GM21526 (cell line): ENCODE measurements around the gene GTPBP1.

Source experiments
- ATAC-seq: cut with Tn5 transposase; IDR thresholded peaks from one replicate; pipeline ENCODE4 v1.9.1; 2021; ENCODE audit warnings: moderate library complexity; ENCODE audit not compliant: unreplicated experiment, low FRiP score

The GTPBP1 gene

DNA sequence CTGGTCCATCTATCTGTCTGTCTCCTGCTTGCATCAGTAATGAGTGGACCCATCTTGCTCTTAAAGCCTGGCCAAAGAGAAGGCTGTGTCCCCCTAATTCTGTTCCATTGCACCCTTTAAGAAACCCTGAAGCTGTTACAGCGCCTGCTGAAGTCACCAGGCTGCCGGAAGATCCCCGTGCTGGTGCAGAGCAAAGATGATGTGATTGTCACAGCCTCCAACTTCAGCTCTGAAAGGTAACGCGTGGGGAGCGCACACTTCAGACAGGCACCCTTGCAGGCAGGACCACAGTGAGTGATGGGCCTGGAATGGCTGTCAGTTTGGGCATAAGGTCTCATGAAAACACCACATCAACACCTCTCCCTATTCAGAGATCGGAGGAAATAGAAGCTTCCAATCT is 18.4 kb downstream of the GTPBP1 start:
- no peak for ATAC-seq

DNA sequence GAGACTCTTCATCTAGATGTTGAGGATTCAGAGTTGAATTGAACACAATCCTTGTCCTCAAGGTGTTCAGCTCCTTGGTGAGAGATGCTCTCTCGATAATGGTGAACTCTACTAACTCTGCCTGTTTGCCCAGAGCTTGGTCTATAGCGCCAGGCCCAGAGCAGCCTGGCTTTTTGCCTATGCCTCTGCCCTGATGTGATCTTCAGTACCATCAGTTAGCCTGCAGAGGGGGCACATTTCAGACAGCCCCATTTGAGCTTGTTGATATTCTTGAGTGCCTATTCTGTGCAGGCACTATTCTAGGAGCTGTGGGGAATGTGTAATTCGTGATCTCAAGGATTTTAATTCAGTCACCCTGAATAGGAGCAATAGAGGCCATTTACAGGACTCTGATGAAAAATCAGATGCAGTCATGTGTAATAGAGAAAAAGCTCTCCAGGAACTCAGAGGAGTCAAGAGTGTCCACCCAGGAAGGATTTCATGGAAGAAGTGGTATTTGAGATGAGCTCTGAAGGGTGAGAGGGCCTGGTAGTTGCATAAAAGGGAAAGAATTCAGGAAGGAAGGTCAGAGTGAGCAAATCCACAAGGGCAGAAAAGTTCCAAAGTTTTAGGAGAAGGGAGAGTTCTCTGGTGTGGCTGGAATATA is 19.3 kb downstream of the GTPBP1 start:
- no peak for ATAC-seq

DNA sequence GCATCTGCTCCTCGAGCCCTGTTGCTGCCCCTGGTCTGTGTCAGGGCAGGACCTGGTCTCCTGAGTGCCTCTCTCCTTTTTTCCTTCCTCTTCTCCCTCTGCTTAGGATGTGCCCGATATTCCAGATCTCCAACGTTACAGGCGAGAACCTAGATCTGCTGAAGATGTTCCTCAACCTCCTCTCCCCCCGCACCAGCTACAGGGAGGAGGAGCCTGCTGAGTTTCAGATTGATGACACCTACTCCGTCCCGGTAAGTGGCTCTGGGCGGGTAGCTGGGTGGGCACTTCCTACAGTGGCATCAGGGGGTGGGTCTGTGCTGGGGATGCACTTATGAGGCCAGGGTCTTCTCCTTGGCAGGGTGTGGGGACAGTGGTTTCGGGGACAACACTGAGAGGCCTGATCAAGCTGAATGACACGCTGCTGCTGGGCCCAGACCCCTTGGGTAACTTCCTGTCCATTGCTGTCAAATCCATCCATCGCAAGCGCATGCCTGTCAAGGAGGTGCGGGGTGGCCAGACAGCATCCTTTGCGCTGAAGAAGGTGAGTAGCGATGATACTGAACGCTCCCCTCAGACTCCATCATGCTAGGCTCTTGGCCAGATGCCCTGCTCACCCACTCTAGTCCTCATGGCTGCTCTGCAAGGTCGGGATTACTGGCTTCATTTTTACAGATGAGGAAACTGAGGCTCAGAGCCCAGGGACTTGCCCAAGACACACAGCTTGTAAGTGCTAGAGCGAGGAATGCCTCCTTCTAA is 20.3 kb downstream of the GTPBP1 start:
- ATAC-seq: no peak

DNA sequence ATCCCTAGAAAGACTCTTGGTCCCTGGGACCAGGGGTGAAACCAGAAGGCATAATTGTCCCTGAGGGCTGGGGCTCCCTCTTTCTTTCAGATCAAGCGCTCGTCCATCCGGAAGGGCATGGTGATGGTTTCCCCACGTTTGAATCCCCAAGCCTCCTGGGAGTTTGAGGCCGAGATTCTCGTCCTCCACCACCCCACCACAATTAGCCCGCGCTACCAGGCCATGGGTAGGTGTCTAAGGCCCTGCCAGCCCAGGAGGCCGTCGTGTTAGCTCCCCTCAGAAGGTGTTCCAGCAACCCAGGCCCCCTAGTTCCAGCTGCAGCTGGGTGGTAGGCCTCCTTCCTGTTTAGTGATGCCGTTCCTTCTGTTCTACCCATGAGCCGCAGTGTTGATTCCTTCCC is 21.4 kb downstream of the GTPBP1 start:
- ATAC-seq: no peak

DNA sequence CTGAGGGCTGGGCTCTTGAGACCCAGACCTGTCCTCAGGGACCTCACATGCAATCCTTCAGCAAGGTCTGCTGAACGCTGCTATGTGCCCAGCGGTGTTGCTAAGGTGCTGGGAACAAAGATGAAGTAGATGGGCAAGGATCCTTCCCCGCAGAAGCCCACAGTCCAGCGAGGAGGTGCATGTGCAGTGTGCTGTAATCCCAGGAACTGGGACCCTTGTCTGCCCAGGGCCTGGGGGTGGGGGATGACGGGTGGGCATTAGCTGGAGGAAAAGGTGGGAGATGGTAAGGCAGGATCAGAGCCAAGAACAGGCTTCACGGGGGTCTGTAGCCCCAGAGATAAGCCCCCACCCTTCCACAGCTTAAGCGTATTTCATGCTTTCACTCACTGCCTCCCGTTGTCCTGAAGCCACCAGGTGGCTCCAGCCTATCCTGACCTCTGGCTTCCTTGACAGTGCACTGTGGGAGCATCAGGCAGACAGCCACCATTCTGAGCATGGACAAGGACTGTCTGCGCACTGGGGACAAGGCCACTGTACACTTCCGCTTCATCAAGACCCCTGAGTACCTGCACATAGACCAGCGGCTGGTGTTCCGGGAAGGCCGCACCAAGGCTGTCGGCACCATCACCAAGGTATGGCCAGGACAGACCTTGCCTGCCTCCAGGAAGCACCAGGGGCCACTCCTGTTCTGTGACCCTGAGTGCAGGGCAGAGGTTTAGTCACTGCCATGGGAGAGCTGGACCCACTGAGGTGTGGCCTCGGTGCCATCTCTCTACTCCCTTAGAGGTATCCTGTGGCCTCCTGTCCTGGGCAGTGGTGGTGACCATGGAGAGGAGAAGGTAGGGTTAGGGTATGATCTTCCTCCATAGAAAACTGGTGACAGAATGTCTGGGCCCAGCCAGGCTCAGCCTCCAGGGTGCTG is 22.0 kb downstream of the GTPBP1 start:
- no peak for ATAC-seq

DNA sequence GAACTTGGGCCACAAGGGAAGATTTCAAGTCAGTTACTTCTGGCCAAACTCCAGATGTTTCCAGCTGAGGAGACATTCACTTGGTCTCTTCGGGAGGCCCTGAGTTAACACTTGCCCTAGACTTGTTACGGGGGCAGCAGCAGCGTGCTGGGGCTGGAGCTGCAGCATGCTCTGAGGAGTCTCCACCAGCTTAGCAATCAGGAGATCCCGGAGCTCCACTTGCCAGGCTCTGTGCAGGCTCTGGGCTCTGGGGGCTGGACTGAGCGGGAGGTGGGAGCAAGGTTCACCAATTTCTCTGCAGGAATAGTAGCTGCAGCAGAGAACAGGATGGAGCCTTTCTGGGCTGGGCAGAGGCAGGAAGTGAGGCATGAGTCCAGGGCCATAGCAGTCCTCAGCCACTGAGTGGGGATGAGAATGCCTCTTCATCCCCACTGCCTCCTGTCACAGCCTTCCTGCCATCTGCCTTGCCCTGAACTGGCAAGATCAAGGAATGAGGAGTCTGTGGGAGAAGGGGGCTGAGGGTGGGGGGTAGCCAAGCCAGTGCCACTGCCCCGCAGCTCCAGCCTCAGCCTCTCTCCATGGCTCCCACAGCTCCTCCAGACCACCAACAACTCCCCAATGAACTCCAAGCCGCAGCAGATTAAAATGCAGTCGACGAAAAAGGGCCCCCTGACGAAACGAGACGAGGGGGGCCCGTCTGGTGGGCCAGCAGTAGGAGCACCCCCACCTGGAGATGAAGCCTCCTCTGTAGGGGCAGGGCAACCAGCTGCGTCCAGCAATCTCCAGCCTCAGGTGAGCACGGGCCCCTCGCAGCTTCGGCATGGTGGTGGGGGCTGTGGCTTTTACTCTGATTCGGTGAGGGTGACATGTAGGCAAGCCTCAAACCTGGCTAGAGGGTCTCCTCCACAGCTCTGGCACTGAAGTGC is 23.4 kb downstream of the GTPBP1 start:
- ATAC-seq: no peak

DNA sequence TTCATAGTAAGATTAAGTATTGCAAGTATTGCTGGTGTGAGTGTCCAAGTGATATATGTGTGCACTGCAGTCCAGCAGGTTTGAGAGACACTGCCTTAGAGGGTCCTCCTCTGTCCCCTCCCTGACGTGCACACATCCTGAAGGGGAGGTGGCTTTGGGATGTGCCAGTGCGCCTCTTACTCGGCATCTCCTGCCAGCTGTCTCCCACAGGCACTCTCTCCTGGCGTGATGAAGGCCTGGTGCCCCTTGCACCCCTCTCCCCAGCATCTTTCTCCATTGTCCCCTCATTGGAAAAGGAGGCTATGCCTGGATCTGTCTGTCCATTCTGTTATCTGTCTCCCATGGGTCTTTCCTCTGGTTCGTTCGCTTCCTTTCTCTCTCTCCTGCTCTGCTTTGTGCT is 24.2 kb downstream of the GTPBP1 start:
- no peak for ATAC-seq

DNA sequence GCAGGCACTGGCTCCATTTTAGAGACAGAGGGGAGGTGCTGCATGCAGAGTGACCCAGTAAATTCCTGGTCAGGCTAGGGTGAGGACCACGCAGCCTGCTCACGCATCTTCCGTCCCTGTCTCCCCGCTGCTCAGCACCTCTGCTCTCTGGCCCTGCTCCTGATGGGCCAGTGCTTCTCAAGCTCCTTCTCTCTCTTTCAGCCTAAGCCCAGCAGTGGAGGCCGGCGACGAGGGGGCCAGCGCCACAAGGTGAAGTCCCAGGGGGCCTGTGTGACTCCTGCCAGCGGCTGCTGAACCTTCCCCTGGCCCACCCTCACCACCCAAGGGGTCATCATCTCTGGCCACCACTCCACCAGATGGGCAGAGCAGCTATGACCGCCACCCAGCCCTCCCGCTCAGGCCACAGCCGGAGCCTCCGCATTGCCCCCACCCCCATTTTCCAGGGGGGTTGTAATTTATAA is 24.7 kb downstream of the GTPBP1 start:
- no peak for ATAC-seq

DNA sequence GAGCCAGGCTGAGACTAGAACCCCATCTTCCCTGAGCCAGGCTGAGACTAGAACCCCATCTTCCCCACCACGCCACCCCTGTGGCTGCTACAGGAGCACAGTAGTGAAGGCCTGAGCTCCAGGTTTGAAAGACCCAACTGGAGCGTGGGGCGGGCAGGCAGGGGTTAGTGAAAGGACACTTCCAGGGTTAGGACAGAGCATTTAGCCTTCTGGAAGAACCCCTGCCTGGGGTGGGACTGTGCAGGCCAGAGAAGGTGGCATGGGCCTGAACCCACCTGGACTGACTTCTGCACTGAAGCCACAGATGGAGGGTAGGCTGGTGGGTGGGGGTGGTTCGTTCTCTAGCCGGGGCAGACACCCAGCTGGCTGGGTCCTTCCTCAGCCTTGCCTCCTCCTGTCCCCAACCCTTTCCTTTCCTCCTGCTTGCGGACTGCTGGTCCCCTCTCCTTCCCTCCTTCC is 26.0 kb downstream of the GTPBP1 start:
- no peak for ATAC-seq

DNA sequence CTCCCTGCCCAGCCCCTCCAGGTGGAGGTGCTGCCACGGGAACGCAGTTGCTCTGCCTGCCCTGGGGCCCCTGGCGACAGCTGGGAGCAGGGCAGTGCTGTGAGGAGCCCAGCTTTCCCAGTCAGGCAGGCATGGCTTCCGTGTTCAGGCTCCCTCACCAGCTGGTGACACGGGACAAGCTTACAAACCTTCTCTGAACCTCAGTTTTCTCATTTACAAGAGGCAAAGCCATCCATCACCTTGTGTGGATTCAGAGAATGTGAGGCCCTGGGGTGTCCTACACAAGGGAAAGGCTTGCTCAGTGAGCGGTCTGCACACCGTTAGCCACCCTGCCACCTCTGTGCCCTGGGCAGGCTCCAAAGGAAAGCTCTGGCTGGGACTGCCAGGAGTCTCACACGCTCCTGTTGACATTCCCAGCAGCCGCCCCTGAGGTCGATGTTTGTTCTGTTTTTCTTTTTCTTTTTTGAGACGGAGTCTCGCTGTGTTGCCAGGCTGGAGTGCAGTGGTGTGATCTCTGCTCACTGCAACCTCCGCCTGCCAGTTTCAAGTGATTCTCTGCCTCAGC is 26.6 kb downstream of the GTPBP1 start:
- no peak for ATAC-seq

DNA sequence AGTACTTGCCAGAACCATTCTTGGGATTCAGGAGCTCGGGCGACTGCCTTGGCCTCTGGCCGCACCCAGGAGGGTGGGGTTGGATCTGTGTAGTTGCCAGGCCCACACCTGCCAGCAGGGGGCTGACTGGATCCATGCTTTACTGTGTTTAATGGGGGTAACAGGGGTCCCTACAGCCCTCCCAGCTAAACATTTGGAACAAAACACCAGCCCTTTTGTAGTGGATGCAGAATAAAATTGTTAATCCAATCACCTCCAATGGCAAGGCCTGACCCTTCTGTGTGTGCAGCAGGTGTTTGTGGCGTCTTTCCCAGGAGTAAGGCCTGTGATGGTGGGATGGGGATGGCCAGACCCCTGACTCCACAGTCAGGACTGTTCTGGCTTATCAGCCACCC is 27.6 kb downstream of the GTPBP1 start:
- no peak for ATAC-seq

DNA sequence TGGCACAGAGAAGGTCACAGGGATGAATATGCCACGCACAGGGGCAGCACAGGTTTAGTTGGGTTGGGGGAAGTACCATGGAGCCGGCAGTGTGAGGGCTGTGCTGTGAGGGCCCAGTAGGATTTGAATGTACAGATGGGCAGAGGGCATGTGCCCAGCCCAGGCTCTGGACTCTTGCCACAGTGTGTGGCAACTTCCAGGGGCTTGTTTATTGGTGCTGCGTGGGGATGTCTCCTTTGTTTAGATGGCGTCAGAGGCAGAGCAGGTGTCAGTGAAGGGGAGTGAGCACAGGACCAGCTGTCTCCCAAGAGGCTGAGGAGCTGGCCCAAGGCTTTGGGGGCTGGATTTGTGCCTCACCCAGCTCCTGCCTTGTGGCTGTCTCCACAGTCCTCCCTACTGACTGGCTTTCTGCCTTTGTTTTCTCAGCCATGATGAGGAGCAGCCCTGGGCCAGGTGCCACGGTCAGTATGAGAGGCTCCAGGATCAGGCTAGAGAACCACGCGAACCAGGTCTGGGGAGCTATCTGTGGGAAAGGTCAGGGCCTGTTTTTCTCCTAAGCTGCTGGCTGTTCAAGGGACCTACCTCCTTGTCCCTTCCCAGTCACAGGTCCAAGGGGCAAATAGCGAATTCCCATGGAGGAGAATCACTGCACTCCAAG is 28.1 kb downstream of the GTPBP1 start:
- ATAC-seq: no peak

DNA sequence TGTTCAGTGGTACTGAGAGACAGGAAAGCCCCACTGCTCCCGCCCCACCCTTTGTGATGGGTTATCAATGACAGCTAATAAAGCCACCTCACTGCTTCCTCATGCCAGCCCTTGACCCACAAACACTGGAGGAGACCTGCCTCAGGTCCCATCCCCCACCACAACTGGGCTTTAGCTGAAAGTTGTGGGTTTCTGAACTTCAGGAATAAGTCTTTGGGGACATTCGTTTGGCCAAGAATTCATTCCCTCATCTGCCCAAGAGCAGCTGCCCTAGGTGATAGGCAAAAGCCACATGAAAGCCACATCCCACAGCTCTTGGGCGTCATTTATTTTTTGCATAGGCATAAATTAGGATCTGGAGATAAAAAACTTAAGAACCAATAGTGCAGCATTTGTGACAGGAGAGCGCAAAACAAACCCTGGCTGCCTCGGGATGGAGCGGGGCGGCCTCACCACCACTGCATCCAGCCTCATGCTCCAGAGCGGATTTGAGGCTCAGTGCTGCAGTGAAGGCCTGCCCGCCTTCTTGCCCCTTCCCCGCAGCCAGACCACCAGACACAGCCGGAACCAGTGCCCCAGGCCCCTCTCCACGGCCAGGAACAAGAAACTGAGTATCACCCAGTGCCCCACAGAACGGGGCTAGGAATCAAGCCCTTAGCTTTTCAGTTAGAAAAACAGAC is 28.8 kb downstream of the GTPBP1 start:
- no peak for ATAC-seq

DNA sequence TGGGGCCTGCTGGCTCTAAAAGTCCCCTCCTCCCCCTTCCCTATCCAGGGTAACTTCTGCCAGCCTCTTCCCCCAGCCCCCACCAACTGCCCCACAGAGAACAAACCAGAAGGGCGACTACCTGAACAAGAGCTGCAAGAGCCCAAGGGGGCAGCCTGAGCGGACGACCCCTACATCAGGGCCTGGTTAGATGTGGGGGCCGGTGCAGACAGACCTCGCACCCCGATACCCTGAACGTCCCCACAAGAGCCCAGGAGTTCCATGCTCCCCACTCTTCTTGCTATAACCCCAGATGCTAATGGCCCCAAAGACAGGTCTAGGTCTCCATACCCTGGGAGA is 29.4 kb downstream of the GTPBP1 start:
- ATAC-seq: no peak

DNA sequence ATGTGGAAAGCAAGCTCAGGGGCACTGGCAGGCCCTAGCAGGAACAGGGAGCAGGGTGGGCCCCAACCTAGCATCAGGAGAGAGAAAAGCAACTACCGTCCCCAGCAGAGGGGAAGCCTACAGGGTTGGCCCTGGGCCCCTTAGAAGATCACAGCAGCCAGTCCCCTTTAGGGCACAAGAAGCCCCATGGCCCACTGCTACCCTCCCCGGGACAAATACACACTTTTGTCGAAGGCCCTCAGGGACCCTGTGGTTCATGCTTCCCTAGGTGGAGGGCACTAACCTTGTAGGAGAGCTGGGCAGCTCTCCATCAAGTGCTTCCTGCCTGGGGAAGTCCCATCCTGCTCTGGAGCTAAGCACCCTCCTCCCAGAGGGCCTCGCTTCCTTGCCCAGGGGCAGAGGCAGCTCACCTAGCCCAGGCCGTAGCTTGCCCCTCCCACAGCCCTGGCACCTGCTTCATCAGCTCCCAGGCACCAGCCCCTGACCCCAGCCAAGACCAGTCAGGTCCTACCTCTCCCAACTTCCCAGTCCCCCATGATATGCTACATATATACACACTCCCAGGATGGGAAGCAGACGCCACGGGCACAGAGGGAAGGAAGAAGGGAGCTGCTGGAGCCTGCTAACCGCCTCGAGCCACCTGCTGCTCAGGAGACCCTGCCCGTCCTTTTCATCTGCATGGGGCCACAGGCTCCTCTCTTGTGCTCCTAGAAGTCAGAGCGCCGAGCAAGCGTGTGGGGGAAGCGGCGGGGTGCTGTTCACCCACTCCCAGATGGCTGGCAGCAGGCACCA is 29.9 kb downstream of the GTPBP1 start:
- no peak for ATAC-seq

DNA sequence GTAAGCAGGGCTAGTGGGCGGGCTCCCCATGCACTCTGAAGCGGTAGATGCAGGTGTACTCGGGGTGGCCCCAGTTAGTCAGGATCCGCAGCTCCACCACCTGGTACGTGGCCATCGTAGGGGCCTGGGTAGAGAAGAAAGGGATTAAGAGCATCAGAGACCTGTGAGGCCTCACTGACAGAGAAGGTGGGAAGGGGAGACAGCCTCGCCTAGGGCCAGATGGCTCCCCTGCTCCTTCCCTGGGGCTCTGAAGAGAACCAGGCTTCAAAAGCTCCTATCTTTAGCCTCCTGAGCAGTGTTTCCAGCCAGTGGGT is 30.5 kb downstream of the GTPBP1 start:
- no peak for ATAC-seq

DNA sequence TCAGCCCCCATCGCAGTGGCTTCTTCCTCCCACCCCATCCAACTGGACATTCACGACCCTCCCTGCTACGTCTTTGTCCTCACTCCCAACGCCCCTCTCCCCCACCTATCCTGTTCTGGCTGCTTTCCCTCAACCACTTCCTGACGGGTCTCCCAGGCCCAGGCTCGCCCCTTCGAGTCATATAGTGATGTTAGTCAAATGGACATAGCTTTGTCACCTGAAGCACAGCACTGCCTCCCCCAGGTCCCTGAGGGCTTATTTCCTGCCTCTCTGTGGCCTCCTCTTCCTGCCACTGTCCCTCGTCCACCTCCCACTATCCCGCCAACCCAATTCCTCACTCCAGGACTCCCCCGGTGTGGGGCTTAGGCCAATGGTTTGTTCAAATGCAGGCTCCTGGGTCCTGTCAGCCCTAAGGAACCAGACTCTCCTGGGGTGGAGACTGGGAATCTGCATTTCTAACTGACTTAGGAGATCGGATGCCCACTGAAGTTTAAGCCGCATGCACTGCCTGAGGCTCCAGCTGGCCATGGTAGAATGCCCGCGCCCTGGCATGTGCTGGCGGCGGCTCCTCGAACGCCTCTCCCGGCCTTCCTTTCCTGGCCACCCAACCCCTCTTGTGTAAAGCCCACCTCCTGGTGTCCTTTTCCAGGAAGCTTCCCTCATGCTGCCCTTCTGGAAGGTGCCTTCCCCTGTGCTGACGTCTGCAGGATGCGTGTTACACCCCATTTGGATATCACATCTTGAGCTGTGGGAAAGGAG is 31.7 kb downstream of the GTPBP1 start:
- no peak for ATAC-seq
